Activated naive CD4-positive, alpha-beta T cell treated with anti-CD3 and anti-CD28 coated beads, Interleukin-2, amount 10 ng/mL, durations not matched to agents 7 days and 5 days (primary cell): Measurements from ENCODE around the gene LRIT1.

Experiments used
- CTCF ChIA-PET: fragments of 350-600 bp; sonication (Branson Sonifier 250); formaldehyde crosslinking; loops from one replicate; lab custom pipeline; 2021; ENCODE audit warnings: antibody characterized with exemption; lab: Charles Lee
- DNase-seq: peaks from one replicate; pipeline ENCODE4 v3.0.0-alpha.2; 2020
- H3K27ac Mint-ChIP-seq: one replicate; pipeline ENCODE4 v1.8.0; 2021; ENCODE audit warnings: mild to moderate bottlenecking, moderate library complexity, mixed read lengths
- H3K27me3 Mint-ChIP-seq: one replicate; pipeline ENCODE4 v1.8.0; 2021; ENCODE audit warnings: mild to moderate bottlenecking, mixed read lengths
- H3K36me3 Mint-ChIP-seq: one replicate; pipeline ENCODE4 v1.8.0; 2021; ENCODE audit warnings: mixed read lengths
- H3K4me1 Mint-ChIP-seq: one replicate; pipeline ENCODE4 v1.8.0; 2021; ENCODE audit warnings: mixed read lengths
- H3K4me3 Mint-ChIP-seq: one replicate; pipeline ENCODE4 v1.8.0; 2021; ENCODE audit warnings: mild to moderate bottlenecking, moderate library complexity, mixed read lengths
- H3K9me3 Mint-ChIP-seq: one replicate; pipeline ENCODE4 v1.8.0; 2021; ENCODE audit warnings: mixed read lengths

LRIT1 gene

GRCh38 chr10:84263716-84264115, 22.4 kb upstream of the LRIT1 start:
- DNase-seq = no peak
- no peak overlapping the region for H3K27ac Mint-ChIP-seq
- H3K4me3 Mint-ChIP-seq = no peak overlapping the region
- peaks cover 28% of the 10 kb centered on the region for H3K27me3 Mint-ChIP-seq
- CTCF ChIA-PET = interaction anchor here (0.9 to 12.1 kb wide), 7 partner anchors 9 to 452 kb away, joined by 3 to 333 read pairs (median 4); no protein-coding TSS in a partner anchor
- no peaks in the 10 kb centered on the region for H3K36me3 Mint-ChIP-seq
- H3K9me3 Mint-ChIP-seq = no peaks in the 10 kb centered on the region
- H3K4me1 Mint-ChIP-seq = peaks cover 12% of the 10 kb centered on the region

- Mint-ChIP-seq H3K27me3 (peaks cover 28% of the 10 kb centered on the region), H3K4me1 (peaks cover 2% of the 10 kb centered on the region), H3K36me3 (no peaks in the 10 kb centered on the region), H3K27ac (no peak overlapping the region), H3K4me3 (no peak overlapping the region), H3K9me3 (no peaks in the 10 kb centered on the region)
- CTCF ChIA-PET = interaction anchor here (12.1 kb wide), 1 partner anchor 276 kb away, joined by 333 read pairs; no protein-coding TSS in a partner anchor
- no peak for DNase-seq
Observed at GRCh38 chr10:84262190-84262956, 21.0 kb upstream of the LRIT1 start.

- CTCF ChIA-PET = interaction anchor here (0.7 to 12.1 kb wide), 2 partner anchors 114 to 277 kb away, joined by 3 to 333 read pairs; no protein-coding TSS in a partner anchor
- Mint-ChIP-seq H3K27me3 (peaks cover 37% of the 10 kb centered on the region), H3K36me3 (no peaks in the 10 kb centered on the region), H3K27ac (no peak overlapping the region), H3K9me3 (no peaks in the 10 kb centered on the region), H3K4me1 (peaks cover 5% of the 10 kb centered on the region), H3K4me3 (no peak overlapping the region)
- DNase-seq = no peak
Observed at GRCh38 chr10:84261236-84261915, 20.0 kb upstream of the LRIT1 start.

- no peak for DNase-seq
- Mint-ChIP-seq H3K4me3 (no peak overlapping the region), H3K27ac (no peak overlapping the region), H3K4me1 (peaks cover 5% of the 10 kb centered on the region), H3K27me3 (peaks cover 37% of the 10 kb centered on the region), H3K9me3 (no peaks in the 10 kb centered on the region), H3K36me3 (no peaks in the 10 kb centered on the region)
- CTCF ChIA-PET = interaction anchor here (0.6 to 2.6 kb wide), 7 partner anchors 11 to 280 kb away, joined by 3 to 17 read pairs (median 3); no protein-coding TSS in a partner anchor
Observed at GRCh38 chr10:84258034-84258695, 16.8 kb upstream of the LRIT1 start.

GRCh38 chr10:84257343-84258020, 16.1 kb upstream of the LRIT1 start:
- CTCF ChIA-PET = interaction anchor here (0.6 to 2.6 kb wide), 17 partner anchors 9 to 283 kb away, joined by 3 to 17 read pairs (median 3); no protein-coding TSS in a partner anchor
- no peak overlapping the region for H3K4me3 Mint-ChIP-seq
- no peak for DNase-seq
- no peaks in the 10 kb centered on the region for H3K9me3 Mint-ChIP-seq
- H3K27ac Mint-ChIP-seq = no peak overlapping the region
- H3K4me1 Mint-ChIP-seq = peaks cover 5% of the 10 kb centered on the region
- H3K36me3 Mint-ChIP-seq = no peaks in the 10 kb centered on the region
- peaks cover 40% of the 10 kb centered on the region for H3K27me3 Mint-ChIP-seq

- CTCF ChIA-PET = interaction anchor here (0.6 to 2.6 kb wide), 19 partner anchors 9 to 455 kb away, joined by 3 to 17 read pairs (median 3); no protein-coding TSS in a partner anchor
- Mint-ChIP-seq H3K4me1 (peaks cover 5% of the 10 kb centered on the region), H3K27ac (no peak overlapping the region), H3K27me3 (peaks cover 36% of the 10 kb centered on the region), H3K36me3 (no peaks in the 10 kb centered on the region), H3K4me3 (no peak overlapping the region), H3K9me3 (no peaks in the 10 kb centered on the region)
- peak; percentile 65 for DNase-seq
Observed at GRCh38 chr10:84256510-84257342, 15.4 kb upstream of the LRIT1 start.

- Mint-ChIP-seq H3K27ac (no peak overlapping the region), H3K4me1 (peaks cover 5% of the 10 kb centered on the region)
Observed at GRCh38 chr10:84254552-84255478, 13.5 kb upstream of the LRIT1 start.

GRCh38 chr10:84248794-84249193, 7.4 kb upstream of the LRIT1 start:
- Mint-ChIP-seq H3K9me3 (no peaks in the 10 kb centered on the region), H3K4me3 (no peak overlapping the region), H3K27ac (no peak overlapping the region), H3K4me1 (no peaks in the 10 kb centered on the region), H3K27me3 (peaks cover 43% of the 10 kb centered on the region), H3K36me3 (no peaks in the 10 kb centered on the region)
- CTCF ChIA-PET = interaction anchor here (0.8 to 3.1 kb wide), 2 partner anchors 8 to 16 kb away, joined by 3 to 12 read pairs; no protein-coding TSS in a partner anchor
- DNase-seq = no peak

More at GRCh38 chr10:84254552-84255478, 13.5 kb upstream of the LRIT1 start:
- no peaks in the 10 kb centered on the region for H3K36me3 Mint-ChIP-seq
- H3K27me3 Mint-ChIP-seq = peaks cover 36% of the 10 kb centered on the region
- CTCF ChIA-PET = interaction anchor here (0.6 to 1.5 kb wide), 8 partner anchors 10 to 284 kb away, joined by 3 to 4 read pairs (median 3); no protein-coding TSS in a partner anchor
- DNase-seq = no peak
- H3K4me3 Mint-ChIP-seq = no peak overlapping the region
- no peaks in the 10 kb centered on the region for H3K9me3 Mint-ChIP-seq

- CTCF ChIA-PET = interaction anchor here (3.1 kb wide), 1 partner anchor 9 kb away, joined by 12 read pairs; no protein-coding TSS in a partner anchor
- Mint-ChIP-seq H3K36me3 (no peaks in the 10 kb centered on the region), H3K4me1 (no peaks in the 10 kb centered on the region), H3K27me3 (peaks cover 34% of the 10 kb centered on the region), H3K9me3 (no peaks in the 10 kb centered on the region), H3K4me3 (no peak overlapping the region), H3K27ac (no peak overlapping the region)
- no peak for DNase-seq
Observed at GRCh38 chr10:84247496-84247895, 6.2 kb upstream of the LRIT1 start.

GRCh38 chr10:84244651-84245270, 3.4 kb upstream of the LRIT1 start, which contains the start of gene RGR:
Gene RGR (plus strand): TSS chr10:84245053. CDS start chr10:84245091, 38 bp downstream.
- no peaks in the 10 kb centered on the region for H3K4me1 Mint-ChIP-seq
- no peaks in the 10 kb centered on the region for H3K36me3 Mint-ChIP-seq
- H3K27me3 Mint-ChIP-seq = peaks cover 22% of the 10 kb centered on the region
- H3K27ac Mint-ChIP-seq = no peak within 1 kb of the TSS
- no peak for DNase-seq
- no peaks in the 10 kb centered on the region for H3K9me3 Mint-ChIP-seq
- CTCF ChIA-PET = no interaction called here
- H3K4me3 Mint-ChIP-seq = no peak within 1 kb of the TSS

GRCh38 chr10:84243759-84244158, 2.4 kb upstream of the LRIT1 start:
- no peaks in the 10 kb centered on the region for H3K4me1 Mint-ChIP-seq
- H3K27me3 Mint-ChIP-seq = peaks cover 16% of the 10 kb centered on the region
- DNase-seq = no peak
- H3K9me3 Mint-ChIP-seq = no peaks in the 10 kb centered on the region
- no peak overlapping the region for H3K27ac Mint-ChIP-seq
- CTCF ChIA-PET = no interaction called here
- H3K36me3 Mint-ChIP-seq = no peaks in the 10 kb centered on the region
- no peak overlapping the region for H3K4me3 Mint-ChIP-seq
